Measurements from ENCODE around the gene BCAR3. TPM values are rescaled to one million over a fixed set of nuclear protein-coding genes. Genes with fewer than 3 reads are reported as not detected.

BCAR3 gene
- total RNA-seq, 4 donors from 2014 or later: 29.6 to 46.7 (median 37.0) TPM

DNA sequence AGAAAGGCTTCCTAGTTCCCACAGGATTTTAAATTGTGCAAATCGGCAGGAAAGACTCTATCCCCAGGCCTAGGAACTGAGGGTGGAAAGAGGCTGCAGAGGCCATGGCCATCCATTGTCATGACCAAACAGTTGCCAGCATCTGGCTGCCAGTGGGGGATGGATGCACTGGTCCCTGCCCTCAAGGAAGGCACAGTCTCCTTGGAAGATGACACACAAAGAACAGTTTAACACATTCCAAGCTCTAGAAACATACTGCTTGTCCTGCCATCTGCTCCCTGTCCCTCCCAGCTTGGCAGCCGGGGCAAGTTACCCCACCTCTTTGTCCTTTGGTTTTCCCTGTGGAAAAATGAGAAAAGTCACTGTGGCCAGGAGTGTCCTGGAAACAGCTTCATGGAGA is 83.2 kb downstream of the BCAR3 start:
- Histone ChIP-seq H3K4me3 (replicated peaks in 1 of 3) (no peak overlapping the region), H3K4me1 (peaks cover 4 to 9% of the 10 kb centered on the region in 2 donors), H3K27me3 (no peaks in the 10 kb centered on the region), H3K9me3 (no peaks in the 10 kb centered on the region), H3K27ac (no peak overlapping the region), H3K36me3 (no peaks in the 10 kb centered on the region)
- DNase-seq: no peak
- intact Hi-C loops (cut with DNase I): no loop called here
- TF ChIP-seq POLR2A (IDR thresholded peaks at IDR 0.05) (no peak), CTCF (IDR thresholded peaks at IDR 0.05) (no peak)
- 84 to 96% methylated on average over 2 of the region's 2 CpGs for WGBS, 2 donors

DNA sequence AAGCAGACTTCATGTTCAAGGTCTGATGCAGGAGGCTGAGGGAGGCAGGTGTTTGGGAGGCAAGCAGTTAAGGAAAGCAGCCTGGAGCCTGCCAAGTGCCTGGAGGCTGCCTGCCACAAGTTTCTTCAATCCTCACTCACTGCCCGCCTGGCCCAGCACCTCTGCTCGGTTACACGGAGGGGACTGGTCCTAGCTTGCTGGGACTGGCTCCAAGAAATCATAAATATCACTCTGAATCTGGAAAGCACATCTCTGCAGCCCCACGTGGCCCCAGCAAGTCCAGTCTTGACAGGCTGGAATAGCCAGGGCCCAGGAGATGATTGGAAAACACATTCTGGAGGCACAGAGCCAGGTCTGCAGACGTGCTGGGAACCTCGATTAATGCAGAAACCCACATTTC is 83.9 kb downstream of the BCAR3 start:
- DNase-seq: no peak
- H3K27me3 ChIP-seq: no peaks in the 10 kb centered on the region
- H3K36me3 ChIP-seq: no peaks in the 10 kb centered on the region
- H3K4me1 ChIP-seq: peaks cover 9 to 16% of the 10 kb centered on the region in 2 donors
- 42 to 64% methylated on average over 6 of the region's 6 CpGs for WGBS, 2 donors
- no peak overlapping the region for H3K27ac ChIP-seq
- H3K4me3 ChIP-seq (replicated peaks in 1 of 3): no peak overlapping the region
- TF ChIP-seq CTCF (IDR thresholded peaks at IDR 0.05) (no peak), POLR2A (IDR thresholded peaks at IDR 0.05) (no peak)
- intact Hi-C loops (cut with DNase I): no loop called here
- H3K9me3 ChIP-seq: no peaks in the 10 kb centered on the region

DNA sequence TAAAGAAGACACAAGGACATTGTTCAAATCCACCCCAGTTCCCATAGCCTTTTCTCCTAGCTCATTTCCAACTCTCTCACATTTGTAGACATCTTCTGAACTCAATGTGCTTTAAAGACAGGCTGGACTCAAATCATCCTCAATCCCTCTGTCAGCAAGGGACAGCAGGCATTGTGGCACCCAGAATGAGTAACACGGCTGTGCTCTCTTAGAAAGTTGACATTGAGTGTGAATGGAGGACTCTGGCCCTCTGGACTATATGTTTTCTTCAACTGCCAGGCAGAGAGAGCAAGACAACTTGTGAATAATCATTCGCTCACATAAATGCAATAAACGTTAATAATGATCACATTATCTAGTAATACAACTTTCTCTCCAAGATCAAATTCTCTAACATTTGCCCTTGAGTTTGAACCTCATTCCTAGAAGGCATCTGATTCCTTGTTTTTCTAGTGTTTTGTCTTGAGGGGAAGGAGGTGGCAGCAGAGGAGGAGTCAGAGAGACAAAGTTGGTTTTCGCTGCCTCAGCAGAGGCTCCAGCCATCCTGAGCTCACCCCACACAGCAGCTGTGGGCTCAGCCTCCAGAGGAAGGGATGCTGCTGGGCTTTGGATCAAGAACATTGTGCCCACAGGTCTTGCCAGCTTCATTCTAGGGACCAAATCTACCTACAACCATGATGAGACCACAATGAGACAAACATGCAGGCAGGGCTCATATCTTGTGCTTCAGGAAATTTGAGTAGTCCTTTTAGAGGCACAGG is 85.1 kb downstream of the BCAR3 start:
- Histone ChIP-seq H3K36me3 (no peaks in the 10 kb centered on the region), H3K27me3 (no peaks in the 10 kb centered on the region), H3K27ac (no peak overlapping the region), H3K4me3 (replicated peaks in 1 of 3) (no peak overlapping the region), H3K9me3 (no peaks in the 10 kb centered on the region), H3K4me1 (peaks cover 21 to 28% of the 10 kb centered on the region in 2 donors)
- intact Hi-C loops (cut with DNase I): no loop called here
- WGBS, 2 donors: 89 to 96% methylated on average over 4 of the region's 4 CpGs
- no peak for DNase-seq
- TF ChIP-seq POLR2A (IDR thresholded peaks at IDR 0.05): no peak
- TF ChIP-seq CTCF (IDR thresholded peaks at IDR 0.05): no peak

GRCh38 chr1:93595743-93596142 is 85.9 kb downstream of the BCAR3 start:
- no peak for DNase-seq
- Histone ChIP-seq H3K4me3 (replicated peaks in 1 of 3) (no peak overlapping the region), H3K9me3 (no peaks in the 10 kb centered on the region), H3K27me3 (no peaks in the 10 kb centered on the region), H3K4me1 (peaks cover 22 to 31% of the 10 kb centered on the region in 2 donors), H3K27ac (no peak overlapping the region), H3K36me3 (no peaks in the 10 kb centered on the region)
- intact Hi-C loops (cut with DNase I): no loop called here
- TF ChIP-seq CTCF (IDR thresholded peaks at IDR 0.05) (no peak), POLR2A (IDR thresholded peaks at IDR 0.05) (no peak)
- 88 to 94% methylated on average over 4 of the region's 4 CpGs for whole genome bisulfite sequencing, 2 donors

- no peaks in the 10 kb centered on the region for H3K36me3 ChIP-seq
- H3K27me3 ChIP-seq: no peaks in the 10 kb centered on the region
- intact Hi-C loops (cut with DNase I): no loop called here
- DNase-seq: no peak
- TF ChIP-seq CTCF (IDR thresholded peaks at IDR 0.05) (no peak), POLR2A (IDR thresholded peaks at IDR 0.05) (no peak)
- no peak overlapping the region for H3K27ac ChIP-seq
- H3K4me3 ChIP-seq (replicated peaks in 1 of 3): no peak overlapping the region
- peaks cover 22 to 26% of the 10 kb centered on the region in 2 donors for H3K4me1 ChIP-seq
- 83 to 88% methylated on average over 2 of the region's 2 CpGs for WGBS, 2 donors
- H3K9me3 ChIP-seq: no peaks in the 10 kb centered on the region
Measured at GRCh38 chr1:93595266-93595665, 86.4 kb downstream of the BCAR3 start.
